Erythroblast (primary cell): ENCODE measurements around the gene SFMBT2.

Source experiments
- GATA1 ChIP-seq: IDR thresholded peaks from 2 replicates; pipeline ENCODE4 v1.6.1; 2011; ENCODE audit warnings: low read depth, mild to moderate bottlenecking, control low read depth, low read length, moderate library complexity
- POLR2A ChIP-seq: IDR thresholded peaks from 2 replicates; pipeline ENCODE4 v1.6.1; 2011; ENCODE audit warnings: mild to moderate bottlenecking, low read length

GRCh38 chr10:7161484-7162250 lies 249.2 kb downstream of the SFMBT2 start:
- no peak for TF ChIP-seq POLR2A
- TF ChIP-seq GATA1, result no peak
